Neural progenitor cell (in vitro differentiated cells): ENCODE measurements around the gene PLEKHA6. TPM values are rescaled to one million over a fixed set of nuclear protein-coding genes. Genes with fewer than 3 reads are reported as not detected.
A peak's percentile ranks its signal among the peaks of the same experiment; 100 is the strongest.

Source experiments
- DNase-seq: peaks from one replicate; pipeline ENCODE4 v3.0.0-alpha.2; 2016; ENCODE audit warnings: low spot score
- H2AFZ ChIP-seq: fragments of 200-600 bp; sonication (generic); replicated peaks from 2 replicates; pipeline ENCODE4 v1.6.1; 2016; ENCODE audit warnings: antibody characterized with exemption
- H3F3A ChIP-seq: fragments of 200-600 bp; sonication (generic); 2 replicates; pipeline ENCODE4 v1.6.1; 2016; ENCODE audit warnings: antibody characterized with exemption, low read depth
- H3K27ac ChIP-seq: fragments of 200-600 bp; sonication (generic); 2 replicates; pipeline ENCODE4 v1.5.1; 2016; ENCODE audit warnings: mild to moderate bottlenecking
- H3K27me3 ChIP-seq: fragments of 200-600 bp; sonication (generic); 2 replicates; pipeline ENCODE4 v1.6.1; 2016; ENCODE audit warnings: mild to moderate bottlenecking, moderate library complexity
- H3K36me3 ChIP-seq: fragments of 200-600 bp; sonication (generic); 2 replicates; pipeline ENCODE4 v1.5.1; 2016
- H3K4me1 ChIP-seq: fragments of 200-600 bp; sonication (generic); 2 replicates; pipeline ENCODE4 v1.6.1; 2016; ENCODE audit warnings: mixed run types
- H3K4me2 ChIP-seq: fragments of 200-600 bp; sonication (generic); 2 replicates; pipeline ENCODE4 v1.6.1; 2016
- H3K4me3 ChIP-seq: fragments of 200-600 bp; sonication (generic); 2 replicates; pipeline ENCODE4 v1.5.1; 2016
- H3K79me2 ChIP-seq: fragments of 200-600 bp; sonication (generic); 2 replicates; pipeline ENCODE4 v1.6.1; 2016; ENCODE audit warnings: low read depth
- H3K9ac ChIP-seq: fragments of 200-600 bp; sonication (generic); 2 replicates; pipeline ENCODE4 v1.6.1; 2016
- H3K9me3 ChIP-seq: fragments of 200-600 bp; sonication (generic); 2 replicates; pipeline ENCODE4 v1.5.1; 2016; ENCODE audit warnings: low read depth
- H4K20me1 ChIP-seq: fragments of 200-600 bp; sonication (generic); 2 replicates; pipeline ENCODE4 v1.6.1; 2016; ENCODE audit warnings: low read depth
- H3K27ac Mint-ChIP-seq: 3 replicates; pipeline ENCODE4 v1.8.0; 2021; ENCODE audit warnings: mixed read lengths
- H3K27me3 Mint-ChIP-seq: 2 replicates; pipeline ENCODE4 v1.8.0; 2022; ENCODE audit warnings: low read depth, mild to moderate bottlenecking, inconsistent platforms, moderate library complexity, mixed read lengths; ENCODE audit not compliant: insufficient read depth
- H3K36me3 Mint-ChIP-seq: 3 replicates; pipeline ENCODE4 v1.8.0; 2021; ENCODE audit warnings: mixed read lengths
- H3K4me1 Mint-ChIP-seq: 3 replicates; pipeline ENCODE4 v1.8.0; 2021; ENCODE audit warnings: mixed read lengths
- H3K4me3 Mint-ChIP-seq: 3 replicates; pipeline ENCODE4 v1.8.0; 2021; ENCODE audit warnings: mild to moderate bottlenecking, moderate library complexity, mixed read lengths
- H3K9me3 Mint-ChIP-seq: 3 replicates; pipeline ENCODE4 v1.8.0; 2020; ENCODE audit warnings: mixed read lengths
- CTCF ChIP-seq: fragments of 200-600 bp; sonication (generic); IDR thresholded peaks from 2 replicates; pipeline ENCODE4 v1.5.1; 2017; ENCODE audit warnings: antibody characterized with exemption, mild to moderate bottlenecking
- EZH2 ChIP-seq: fragments of 200-600 bp; sonication (generic); IDR thresholded peaks from 2 replicates; pipeline ENCODE4 v1.6.1; 2017; ENCODE audit warnings: antibody characterized with exemption, mild to moderate bottlenecking, moderate library complexity
- EZH2phosphoT487 ChIP-seq: fragments of 200-600 bp; sonication (generic); IDR thresholded peaks from 2 replicates; pipeline ENCODE4 v1.6.1; 2017; ENCODE audit warnings: antibody characterized with exemption
- total RNA-seq: library from RNA; depleted of rRNA; stranded (reverse); fragments of >200 nt; gene quantifications from 2 replicates; pipeline ENCODE4 v1.2.3, GENCODE V29; 2015; ENCODE audit warnings: low replicate concordance

The PLEKHA6 gene
- total RNA-seq, 1 donor from 2014 or later = 0.58 TPM

GRCh38 chr1:204249736-204250427 lies 109.8 kb downstream of the PLEKHA6 start:
- DNase-seq = no peak
- Histone ChIP-seq H3K9me3 (no peaks in the 10 kb centered on the region), H3F3A (peaks cover 11% of the 10 kb centered on the region), H3K36me3 (no peaks in the 10 kb centered on the region), H3K4me3 (no peak overlapping the region), H2AFZ (no peak overlapping the region), H3K9ac (no peak overlapping the region), H3K4me1 (peaks cover 22% of the 10 kb centered on the region), H3K79me2 (no peaks in the 10 kb centered on the region), H4K20me1 (no peaks in the 10 kb centered on the region), H3K4me2 (no peak overlapping the region), H3K27ac (no peak overlapping the region), H3K27me3 (no peaks in the 10 kb centered on the region)
- H3K36me3 Mint-ChIP-seq = peaks cover 33% of the 10 kb centered on the region
- TF ChIP-seq EZH2phosphoT487 = no peak
- no peak for TF ChIP-seq EZH2
- TF ChIP-seq CTCF = no peak
- peaks cover 18% of the 10 kb centered on the region for H3K4me1 Mint-ChIP-seq
- peak overlapping the region; percentile 46 for H3K4me3 Mint-ChIP-seq
- no peaks in the 10 kb centered on the region for H3K9me3 Mint-ChIP-seq
- peaks cover 8% of the 10 kb centered on the region for H3K27me3 Mint-ChIP-seq
- H3K27ac Mint-ChIP-seq = no peak overlapping the region

- Mint-ChIP-seq H3K27ac (no peak overlapping the region), H3K9me3 (no peaks in the 10 kb centered on the region), H3K4me3 (no peak overlapping the region), H3K27me3 (peaks cover 8% of the 10 kb centered on the region), H3K4me1 (peaks cover 9% of the 10 kb centered on the region), H3K36me3 (peaks cover 38% of the 10 kb centered on the region)
- TF ChIP-seq EZH2 (no peak), CTCF (no peak), EZH2phosphoT487 (no peak)
- Histone ChIP-seq H3K9me3 (no peaks in the 10 kb centered on the region), H2AFZ (no peak overlapping the region), H3K4me3 (no peak overlapping the region), H3K36me3 (no peaks in the 10 kb centered on the region), H4K20me1 (no peaks in the 10 kb centered on the region), H3K27me3 (no peaks in the 10 kb centered on the region), H3K9ac (no peak overlapping the region), H3F3A (peaks cover 2% of the 10 kb centered on the region), H3K79me2 (no peaks in the 10 kb centered on the region), H3K27ac (no peak overlapping the region), H3K4me1 (peaks cover 13% of the 10 kb centered on the region), H3K4me2 (no peak overlapping the region)
- no peak for DNase-seq
Measured at GRCh38 chr1:204248954-204249353, 110.8 kb downstream of the PLEKHA6 start.

DNA sequence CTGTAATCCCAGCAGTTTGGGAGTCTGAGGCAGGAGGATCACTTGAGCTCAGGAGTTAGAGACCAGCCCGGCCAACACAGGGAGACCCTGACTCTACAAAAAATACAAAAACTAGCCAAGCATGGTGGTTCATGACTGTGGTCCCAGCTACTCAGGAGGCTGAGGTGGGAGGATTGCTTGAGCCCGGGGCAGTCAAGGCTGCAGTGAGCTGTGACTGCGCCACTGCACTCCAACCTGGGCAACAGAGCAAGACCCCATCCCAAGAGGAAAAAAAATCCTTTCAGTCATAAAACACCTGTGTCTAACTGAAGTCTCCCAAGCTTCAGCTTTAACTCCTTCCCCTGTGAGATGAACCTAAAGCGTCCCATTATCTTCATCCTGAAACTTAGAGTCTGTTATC lies 112.9 kb downstream of the PLEKHA6 start:
- no peak for TF ChIP-seq EZH2
- no peak for TF ChIP-seq CTCF
- Mint-ChIP-seq H3K27me3 (peaks cover 8% of the 10 kb centered on the region), H3K36me3 (peaks cover 47% of the 10 kb centered on the region), H3K4me3 (no peak overlapping the region), H3K9me3 (no peaks in the 10 kb centered on the region), H3K27ac (no peak overlapping the region), H3K4me1 (peaks cover 5% of the 10 kb centered on the region)
- H4K20me1 ChIP-seq = no peaks in the 10 kb centered on the region
- no peaks in the 10 kb centered on the region for H3K4me1 ChIP-seq
- H3K27ac ChIP-seq = no peak overlapping the region
- no peaks in the 10 kb centered on the region for H3K36me3 ChIP-seq
- no peaks in the 10 kb centered on the region for H3K9me3 ChIP-seq
- H2AFZ ChIP-seq = no peak overlapping the region
- H3K4me2 ChIP-seq = no peak overlapping the region
- H3K4me3 ChIP-seq = no peak overlapping the region
- no peaks in the 10 kb centered on the region for H3K27me3 ChIP-seq
- H3K79me2 ChIP-seq = no peaks in the 10 kb centered on the region
- no peaks in the 10 kb centered on the region for H3F3A ChIP-seq
- no peak for DNase-seq
- H3K9ac ChIP-seq = no peak overlapping the region
